ENCODE results near the gene DUSP11.
A peak's percentile ranks its signal among the peaks of the same experiment; 100 is the strongest.
"Not testable (repeated sequence)": the region's sequence is repeated elsewhere in the genome, so short reads cannot be mapped to it uniquely, and the experiment has no call there.

DUSP11 gene

DNA sequence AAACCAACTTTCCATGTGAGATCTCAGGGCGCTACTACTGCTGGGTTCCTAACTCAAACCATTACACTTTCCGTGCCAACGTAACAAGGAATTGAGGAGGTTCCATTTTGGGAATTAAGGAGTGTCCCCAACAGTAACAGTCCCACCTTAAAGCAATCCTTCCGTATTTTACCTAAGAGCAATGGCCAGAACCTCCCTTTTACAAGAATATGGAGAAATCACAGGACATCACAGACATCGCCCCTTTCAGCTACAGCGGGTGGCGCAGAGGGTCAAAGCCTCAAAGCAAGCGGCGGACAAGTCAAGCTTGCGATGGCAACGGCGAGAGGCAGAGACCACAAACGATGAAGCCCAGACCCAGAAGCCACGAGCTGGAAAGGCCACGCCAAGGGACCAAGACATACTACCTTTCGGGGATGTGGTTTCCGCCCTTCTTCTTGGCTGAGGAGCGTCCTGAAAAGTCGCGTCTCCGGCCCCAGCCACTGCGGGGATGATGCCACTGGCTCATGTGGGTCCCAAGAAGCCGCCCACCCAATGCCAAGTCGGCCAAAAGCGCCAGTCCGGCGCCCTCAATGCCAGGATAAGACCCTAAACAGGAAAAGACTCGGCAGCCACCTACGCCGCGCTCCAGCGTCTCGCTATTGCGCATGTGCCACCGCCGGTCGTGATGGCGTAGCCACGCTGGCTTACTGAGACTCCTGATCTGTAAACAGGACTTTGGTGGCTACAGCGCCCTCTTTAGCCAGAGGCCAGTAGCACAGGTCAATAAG is at the start of gene DUSP11:
Gene DUSP11, minus strand, starts transcription at position 637 of the 770 bp plus-strand sequence. Its CDS starts 129 bp downstream, at position 508.
- peak; percentile 93 for FAIRE-seq

DNA sequence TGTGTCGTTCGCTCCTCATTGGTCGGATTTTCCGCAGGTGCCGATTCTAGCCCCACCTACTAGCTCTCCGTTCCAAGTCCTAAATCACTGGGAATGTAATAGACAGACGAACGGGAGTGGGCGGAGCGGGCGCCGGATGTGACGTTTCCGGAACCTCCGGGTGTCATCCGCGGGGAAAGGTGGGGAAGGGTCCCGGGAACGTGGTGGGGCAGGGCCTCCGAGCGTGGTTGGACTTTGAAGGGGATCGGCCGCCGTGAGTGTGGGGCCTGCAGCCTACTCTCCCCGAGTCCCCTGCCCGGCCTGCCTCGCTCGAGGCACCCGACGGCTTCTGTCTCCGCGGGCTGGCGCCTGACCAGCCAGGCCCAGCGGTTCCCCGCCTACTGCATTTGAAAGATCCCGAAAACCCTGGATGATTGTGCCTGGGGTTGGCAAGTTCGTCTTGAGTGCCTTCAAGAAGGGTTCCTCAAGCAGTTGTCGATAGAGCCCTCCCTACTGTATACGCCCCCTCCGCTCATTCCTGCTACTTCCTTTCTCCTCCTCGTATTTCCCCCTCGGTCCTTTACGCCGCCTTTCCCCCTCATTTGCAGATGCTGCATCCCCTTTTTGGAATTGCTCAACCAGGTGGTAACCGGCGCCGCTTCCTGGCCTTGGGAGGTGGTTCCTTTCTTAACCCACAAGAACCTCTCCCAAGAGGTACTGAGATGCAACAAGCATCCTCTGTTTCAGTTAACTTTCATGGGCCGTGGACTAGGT is 49.1 kb upstream of the DUSP11 start, which contains the start of gene STAMBP:
Gene STAMBP, plus strand, starts transcription at position 144 of the 753 bp plus-strand sequence. CDS start 1,896 bp downstream, outside the sequence.
- FAIRE-seq = peak; percentile 97

DNA sequence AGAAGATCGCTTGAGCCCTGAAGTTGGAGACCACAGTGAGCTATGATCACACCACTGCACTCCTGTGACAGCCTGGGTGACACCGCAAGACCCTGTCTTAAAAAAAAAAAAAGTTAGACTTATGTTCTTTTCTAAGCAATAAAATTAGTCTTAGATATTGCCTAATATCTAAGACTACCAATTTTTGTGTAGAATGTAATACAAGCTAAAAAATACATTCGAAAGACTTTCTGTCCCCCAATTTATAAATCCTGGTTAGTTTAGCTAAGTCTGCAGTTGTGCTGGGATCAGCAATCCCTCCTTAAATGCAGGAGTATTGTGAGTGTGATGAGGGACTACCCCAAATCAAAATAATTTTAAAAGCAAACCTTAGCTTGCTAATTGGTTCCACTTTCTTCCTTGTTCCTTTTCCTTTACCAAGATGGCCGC is 48.5 kb upstream of the DUSP11 start:
- FAIRE-seq = no peak

DNA sequence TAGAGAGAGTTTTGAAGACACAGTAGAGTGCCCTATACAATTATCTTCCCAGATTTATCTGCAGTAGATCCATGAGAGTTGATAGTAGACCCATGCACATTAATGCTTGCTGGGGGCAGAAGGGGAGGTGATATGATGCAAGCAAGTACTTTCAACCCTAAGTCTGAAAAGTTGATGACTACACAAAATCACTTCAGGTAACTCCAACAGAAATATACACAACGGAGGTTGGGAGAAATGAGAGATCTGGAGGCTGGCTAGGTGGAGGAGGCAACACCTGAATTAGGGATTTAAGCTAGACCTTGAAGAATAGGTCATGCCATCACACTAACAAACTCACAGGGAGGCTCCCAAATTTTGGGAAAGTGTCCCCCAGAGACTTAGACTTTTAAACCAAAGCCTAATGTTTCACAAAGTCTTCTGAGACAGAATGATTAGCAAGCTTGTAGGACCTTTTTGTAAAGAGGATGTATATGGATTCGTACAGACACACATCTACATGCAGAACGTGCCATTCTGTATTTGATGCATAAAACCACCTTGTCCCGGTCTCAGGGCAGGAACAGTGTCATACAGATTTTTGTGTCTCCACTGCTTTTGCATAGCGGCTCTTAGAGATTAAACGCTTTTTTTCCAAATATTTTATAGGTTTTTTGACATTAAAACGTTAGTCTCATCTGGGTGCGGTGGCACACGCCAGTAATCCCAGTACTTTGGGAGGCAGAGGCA is 47.9 kb upstream of the DUSP11 start:
- FAIRE-seq = no peak

DNA sequence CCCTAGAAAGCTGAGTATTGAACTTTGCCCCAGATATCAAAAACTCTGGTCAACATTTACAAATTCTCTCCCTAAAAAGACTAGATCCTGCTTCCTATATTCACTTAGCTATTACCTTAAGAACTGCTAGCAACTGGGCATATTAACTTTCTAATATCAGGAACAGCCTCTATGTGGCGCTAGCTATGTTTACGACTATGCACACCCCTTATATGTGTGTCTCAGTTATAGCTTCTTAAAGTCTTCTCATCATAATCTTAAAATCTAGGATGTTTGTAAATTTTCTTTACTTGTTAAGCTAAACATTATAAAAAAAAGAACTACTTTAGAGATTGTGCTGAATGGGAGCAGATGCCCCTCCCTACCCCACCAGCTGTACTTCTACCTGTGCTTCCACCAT is 47.1 kb upstream of the DUSP11 start:
- FAIRE-seq = peak; percentile 87

DNA sequence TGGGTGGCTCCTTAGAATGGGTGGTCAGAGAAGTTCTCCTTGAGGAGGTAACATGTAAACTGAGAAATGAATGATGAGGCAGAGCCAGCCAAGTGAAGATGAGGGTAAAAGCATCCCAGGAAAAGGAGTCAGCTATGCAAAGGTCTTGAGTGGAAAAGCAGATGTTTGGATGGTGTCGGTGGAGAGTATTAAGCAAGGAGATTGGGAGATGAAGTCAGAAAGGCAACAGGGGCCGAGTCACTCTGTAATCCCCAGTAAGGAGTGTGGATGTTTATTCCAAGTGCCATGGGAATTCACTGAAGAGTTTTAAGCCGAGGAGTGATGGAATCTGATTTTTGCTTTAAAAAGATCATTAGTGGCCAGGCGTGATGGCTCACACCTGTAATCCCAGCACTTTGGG is 45.5 kb upstream of the DUSP11 start:
- FAIRE-seq = no peak

DNA sequence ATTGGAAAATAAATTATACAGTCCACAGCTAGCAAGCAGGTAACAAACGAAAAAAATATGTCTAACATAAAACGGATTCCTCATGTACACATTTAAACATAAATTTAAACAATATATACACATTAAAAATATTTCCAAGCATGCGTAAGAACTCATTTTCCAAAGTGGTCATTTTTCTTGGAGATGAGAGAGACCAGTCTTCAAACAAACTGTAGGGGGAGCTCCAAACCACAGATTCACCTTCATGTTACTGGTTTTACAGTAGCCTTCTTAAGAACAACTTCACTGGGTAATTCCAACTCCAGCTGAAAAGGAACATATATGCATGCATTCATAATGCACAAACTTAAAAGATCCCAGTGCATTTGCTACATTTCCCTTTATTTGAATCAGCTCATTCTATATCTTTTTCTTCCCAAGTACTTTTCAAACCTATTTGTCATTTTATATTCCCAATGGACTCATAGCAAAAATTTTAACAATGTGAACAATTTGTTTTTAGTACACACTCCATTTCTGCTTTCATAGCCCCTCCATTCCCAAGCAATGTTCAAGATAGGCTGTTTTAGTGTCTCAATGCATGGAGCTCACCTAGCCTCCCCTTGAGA is 44.1 kb upstream of the DUSP11 start:
- FAIRE-seq = peak; percentile 96

DNA sequence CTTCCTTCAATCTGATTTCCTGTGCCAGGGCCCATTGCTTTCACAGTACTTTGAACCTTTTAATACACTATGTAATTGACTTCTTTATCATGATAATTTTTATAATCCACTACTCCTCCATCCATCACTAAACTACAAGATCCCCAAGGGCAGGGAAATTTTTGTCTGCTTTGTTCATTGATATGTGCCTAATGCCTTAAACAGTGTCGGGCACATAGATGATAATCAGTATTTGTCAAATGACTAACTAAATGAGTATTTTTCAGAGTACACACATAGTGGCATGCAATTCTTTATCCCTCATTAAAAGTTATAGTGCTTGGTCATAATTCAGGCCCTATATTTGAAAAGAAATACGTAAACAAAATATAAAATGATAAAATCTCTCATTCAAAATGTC is 43.5 kb upstream of the DUSP11 start:
- FAIRE-seq = no peak

DNA sequence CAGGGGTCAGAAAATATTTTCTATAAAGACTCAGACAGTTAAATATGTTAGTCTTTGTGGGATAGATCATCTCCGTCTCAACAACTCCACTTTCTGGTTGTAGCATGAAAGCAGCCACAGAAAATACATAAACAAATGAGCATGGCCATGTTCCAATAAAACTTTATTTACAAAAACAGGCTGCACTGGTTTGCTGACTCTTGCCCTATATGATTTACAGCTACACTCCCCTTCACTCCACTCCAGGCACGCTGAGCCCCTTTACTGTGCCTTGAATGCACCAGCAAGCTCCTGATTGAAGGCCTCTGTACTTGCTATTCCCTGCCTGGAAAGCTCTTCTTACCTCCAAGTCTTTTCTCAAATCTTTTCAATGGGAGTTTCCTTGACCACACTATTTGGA is 43.1 kb upstream of the DUSP11 start:
- no peak for FAIRE-seq

DNA sequence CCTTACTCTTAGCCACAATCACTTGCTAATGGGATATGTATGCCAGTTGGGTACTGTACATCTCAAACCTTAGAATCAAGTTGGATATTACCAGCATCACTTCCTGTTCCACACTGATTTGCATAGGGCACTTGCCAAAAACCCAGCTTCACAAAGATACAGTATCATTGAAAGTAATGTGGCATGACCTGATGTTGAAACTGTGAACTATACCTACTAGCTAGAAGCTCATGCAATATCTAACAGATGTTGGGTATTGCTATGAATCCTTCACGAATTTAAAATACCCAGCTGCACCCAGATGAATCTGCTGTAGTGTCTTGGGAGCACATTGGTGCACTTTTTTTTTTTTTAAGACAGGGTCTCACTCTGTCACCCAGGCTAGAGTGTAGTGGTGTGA is 42.4 kb upstream of the DUSP11 start:
- no peak for FAIRE-seq

DNA sequence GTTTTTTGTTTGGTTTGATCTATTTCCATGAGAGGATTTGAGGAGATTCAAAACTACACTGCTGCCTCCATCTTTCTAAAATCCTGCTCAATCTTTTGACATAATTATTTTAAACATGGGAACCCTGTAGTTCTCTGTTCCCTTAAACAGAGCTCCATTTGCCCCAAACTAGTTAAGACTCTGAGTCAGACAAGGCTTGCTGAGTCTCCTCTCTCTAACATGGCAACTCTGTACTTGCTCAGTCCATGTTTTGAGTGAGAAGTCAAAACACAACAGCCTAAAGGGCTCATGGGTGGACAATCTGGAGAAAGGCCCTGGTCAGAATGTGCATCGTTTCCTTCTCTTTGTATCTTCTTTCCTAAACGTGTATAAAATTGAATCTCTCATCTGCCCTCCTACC is 41.8 kb upstream of the DUSP11 start:
- FAIRE-seq = no peak

DNA sequence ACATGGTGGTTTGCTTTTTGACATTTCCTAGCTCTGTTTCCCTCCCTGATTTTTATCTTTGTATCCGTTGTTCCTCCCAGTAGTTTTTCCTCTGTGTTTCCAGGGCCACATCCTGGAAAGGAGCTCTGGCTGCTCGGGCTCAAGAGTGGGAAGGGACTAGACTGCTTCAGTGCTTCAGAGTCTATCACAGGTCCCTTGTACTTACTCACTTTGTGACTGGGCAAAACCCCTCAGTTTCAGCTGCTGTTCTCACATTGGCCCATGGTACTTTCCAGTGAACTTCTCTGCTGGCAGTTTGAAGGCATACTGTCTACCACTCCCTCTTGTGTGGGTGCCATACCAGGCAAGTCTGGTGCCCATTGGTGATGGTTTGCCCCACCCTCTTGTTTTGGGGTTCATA is 41.3 kb upstream of the DUSP11 start:
- FAIRE-seq = no peak

DNA sequence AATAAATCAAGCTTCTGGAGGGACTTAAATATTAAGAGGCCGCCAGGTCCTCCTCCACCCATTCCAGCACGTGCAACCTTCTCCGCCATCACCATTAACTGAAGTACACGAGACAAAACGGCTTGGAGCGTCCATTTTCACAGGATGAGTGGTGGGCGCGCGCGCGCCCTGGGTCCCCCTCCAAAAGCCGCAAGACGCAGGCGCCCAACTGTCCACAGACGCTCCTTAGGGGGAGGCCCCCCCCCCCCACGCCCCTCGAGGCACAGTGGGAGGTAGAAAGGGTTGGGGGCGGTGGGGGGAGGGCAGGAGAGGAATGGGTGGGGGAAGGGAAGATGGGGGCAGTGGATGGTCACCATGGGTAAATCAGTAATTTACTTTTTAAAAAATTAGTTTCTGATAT is 38.4 kb upstream of the DUSP11 start:
- no peak for FAIRE-seq

DNA sequence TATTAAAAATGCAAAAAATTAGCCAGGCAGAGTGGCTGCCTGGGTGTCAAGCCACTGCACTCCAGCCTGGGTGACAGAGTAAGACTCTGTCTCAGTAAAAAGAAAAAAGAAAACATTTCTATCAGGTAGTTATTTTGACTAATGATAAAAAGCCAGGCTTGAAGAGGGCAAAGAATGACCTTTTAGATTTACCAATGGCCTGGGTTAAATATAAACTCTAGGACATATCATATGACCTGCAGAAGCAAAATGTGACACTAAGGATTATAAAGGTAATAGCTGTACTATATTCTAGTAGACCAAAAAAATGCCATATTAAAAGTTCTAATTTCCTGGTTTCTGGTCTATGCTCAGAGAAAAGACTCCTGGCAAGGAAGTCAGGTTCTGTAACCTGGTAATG is 32.7 kb upstream of the DUSP11 start:
- FAIRE-seq = no peak

DNA sequence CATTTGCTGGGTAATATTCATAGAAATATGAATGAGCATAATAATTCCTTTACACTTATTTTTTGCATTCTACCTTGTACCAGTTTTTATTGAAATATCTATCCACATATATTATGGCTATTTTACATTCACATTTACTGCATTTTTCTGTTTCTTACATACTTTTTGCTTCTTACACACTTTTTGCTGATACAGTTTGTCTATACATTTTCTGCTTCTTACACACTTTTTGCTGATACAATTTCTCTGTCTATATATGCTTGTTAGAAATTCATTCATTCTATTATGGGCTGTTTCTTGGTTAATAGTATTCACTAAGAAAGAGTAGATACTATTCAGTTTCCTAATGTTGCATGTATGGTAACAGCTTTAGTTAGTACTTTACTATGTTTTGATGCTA is 32.0 kb upstream of the DUSP11 start:
- FAIRE-seq = no peak

DNA sequence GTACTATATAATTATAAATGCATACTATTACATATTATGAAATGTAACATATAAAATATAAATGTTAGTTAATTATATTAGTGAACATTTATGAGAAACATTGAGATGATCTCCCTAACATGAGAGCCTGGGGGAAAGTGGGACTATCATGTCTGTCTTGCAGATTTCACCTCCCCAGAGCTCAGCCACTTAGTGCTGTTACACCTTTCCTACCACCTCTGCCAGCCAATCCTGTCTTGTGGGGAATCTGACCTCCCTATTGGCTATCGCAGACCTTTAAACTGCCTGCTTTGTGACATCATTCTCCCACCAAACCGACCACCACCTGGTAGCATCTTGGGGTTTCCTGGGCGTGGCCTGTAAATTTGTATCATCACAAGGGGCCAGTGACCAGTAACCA is 4.0 kb upstream of the DUSP11 start, which contains the start of gene C2orf78:
Gene C2orf78, plus strand, starts transcription at position 301 of the 400 bp plus-strand sequence. CDS start 127 bp downstream, outside the sequence.
- not testable (repeated sequence) for FAIRE-seq

DNA sequence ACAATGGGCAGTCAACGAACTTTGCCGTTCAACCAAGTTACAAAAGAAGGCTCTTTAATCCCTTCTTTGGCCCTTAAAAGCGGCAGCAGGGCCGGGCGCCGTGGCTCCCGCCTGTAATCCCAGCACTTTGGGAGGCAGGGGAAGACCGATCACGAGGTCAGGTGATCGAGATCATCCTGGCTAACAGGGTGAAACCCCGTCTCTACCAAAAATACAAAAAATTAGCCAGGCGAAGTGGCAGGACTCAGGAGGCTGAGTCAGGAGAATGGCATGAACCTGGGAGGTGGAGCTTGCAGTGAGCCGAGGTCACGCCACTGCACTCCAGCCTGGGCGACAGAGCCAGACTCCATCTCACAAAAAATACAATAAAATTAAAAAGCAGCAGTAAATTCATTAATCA is 3.5 kb upstream of the DUSP11 start:
- FAIRE-seq = peak; percentile 94

DNA sequence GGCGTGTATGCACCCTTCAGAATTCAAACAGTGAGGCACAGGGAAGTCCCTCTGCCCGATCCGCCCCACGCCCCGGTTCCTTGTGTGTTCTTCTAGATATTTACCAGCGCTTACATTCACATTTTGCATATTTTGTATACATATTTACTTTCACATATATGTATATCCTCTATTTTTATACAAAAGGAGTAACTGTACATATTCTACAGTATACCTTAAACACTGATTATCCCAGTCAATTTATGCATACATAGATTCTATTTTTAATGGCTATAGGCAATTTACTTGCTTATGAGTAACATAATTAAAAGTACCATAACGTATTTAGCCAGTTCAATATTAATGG is 307 bp upstream of the DUSP11 start:
- FAIRE-seq = no peak

DNA sequence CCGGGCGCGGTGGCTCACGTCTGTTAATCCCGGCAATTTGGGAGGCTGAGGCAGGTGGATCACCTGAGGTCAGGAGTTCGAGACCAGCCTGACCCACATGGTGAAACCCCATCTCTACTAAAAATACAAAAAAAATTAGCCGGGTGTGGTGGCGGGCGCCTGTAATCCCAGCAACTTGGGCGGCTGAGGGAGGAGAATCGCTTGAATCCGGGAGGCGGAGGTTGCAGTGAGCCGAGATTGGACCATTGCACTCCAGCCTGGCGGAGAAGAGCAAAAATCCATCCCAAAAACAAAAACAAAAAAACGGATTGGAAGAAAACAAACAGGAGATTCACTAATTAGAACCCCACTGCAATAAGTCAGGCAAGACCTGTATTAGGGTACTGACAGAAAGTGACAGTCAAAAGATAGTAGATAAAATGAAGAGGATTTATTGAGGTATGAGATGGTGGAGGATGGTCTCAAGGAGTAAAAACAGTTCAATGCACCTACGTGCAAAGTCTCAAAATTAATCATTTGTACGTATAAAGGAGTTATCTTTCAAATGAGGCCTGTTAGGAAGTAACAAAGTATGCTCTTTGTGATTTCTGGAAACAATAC is 936 bp downstream of the DUSP11 start:
- FAIRE-seq = not testable (repeated sequence)

DNA sequence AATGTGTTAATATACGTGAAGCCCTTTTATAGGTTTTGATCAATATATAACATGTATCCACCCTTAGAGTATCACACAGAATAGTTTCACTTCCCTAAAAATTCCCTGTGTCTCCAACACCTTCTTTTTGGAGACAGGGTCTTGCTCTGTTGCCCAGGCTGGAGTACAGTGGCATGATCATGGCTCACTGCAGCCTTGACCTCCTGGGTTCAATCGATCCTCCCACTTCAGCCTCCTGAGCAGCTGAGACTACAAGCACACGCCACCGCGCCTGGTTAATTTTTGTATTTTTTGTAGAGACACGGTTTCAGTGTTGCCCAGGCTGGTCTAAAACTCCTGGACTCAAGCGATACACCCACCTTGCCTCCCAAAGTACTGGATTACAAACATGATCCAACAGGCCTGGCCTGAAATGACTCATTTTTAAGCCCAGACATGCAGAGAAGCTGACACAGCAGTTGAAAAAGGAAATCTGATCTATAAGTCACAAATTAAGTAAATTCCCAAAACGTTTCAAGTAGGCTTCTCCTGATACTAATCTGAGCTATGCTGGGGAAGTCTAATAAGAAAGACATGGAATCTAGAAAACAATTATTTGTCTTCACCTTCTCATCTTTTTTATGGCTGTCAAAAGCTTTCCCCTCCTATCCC is 2.9 kb downstream of the DUSP11 start:
- FAIRE-seq = no peak

DNA sequence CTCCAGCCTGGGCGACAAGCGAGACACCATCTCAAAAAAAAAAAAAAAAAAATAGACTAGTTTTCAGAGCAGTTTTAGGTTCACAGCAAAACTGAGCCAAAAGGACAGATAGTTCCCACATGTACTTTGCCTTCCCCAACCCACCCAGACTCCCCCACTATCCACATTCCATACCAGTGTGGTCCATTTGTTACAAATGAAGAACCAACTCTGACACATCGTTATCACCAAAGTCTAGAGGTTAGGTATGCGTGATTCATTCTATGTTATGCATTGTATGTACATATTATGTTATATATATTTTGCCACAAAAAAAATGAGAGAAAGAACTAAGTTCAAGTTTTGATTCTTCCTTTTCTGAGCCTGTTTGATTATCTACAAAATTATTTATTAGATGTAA is 3.5 kb downstream of the DUSP11 start:
- no peak for FAIRE-seq

DNA sequence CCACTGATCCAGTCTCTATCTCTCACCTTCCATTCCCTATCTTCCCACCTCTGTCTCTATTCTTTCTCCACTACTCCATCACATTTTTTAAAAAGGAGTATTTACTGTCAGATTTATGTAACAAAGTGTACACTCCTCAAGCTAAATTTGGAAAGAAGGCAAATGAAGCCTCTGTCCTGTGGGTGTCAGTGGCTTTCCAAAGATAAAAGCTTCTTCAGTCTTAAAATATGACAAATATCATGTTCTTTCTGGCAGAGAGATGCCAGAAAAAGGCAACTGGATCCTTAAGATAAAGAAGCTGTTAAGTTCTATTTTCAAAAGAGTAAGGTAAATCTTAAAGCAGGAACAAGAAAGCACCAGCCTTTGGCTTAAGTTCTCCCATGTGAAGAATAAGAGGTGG is 7.1 kb downstream of the DUSP11 start:
- FAIRE-seq = no peak

Data from G401.6 (cell line).